ENCODE data around the gene TDRD3. TPM values are rescaled to one million over a fixed set of nuclear protein-coding genes. Genes with fewer than 3 reads are reported as not detected.

TDRD3 gene
- total RNA-seq, 3 donors from 2014 or later: 30.6 to 52.1 (median 32.1) TPM

GRCh38 chr13:60426075-60426474, 29.1 kb downstream of the TDRD3 start:
- DNase-seq (ENCODE audit: low spot score in 2 of 2): no peak

GRCh38 chr13:60427285-60427684, 30.3 kb downstream of the TDRD3 start:
- no peak overlapping the region for H3K4me3 ChIP-seq
- DNase-seq (ENCODE audit: low spot score in 2 of 2): no peak
- no peaks in the 10 kb centered on the region for H3K36me3 ChIP-seq
- no peaks in the 10 kb centered on the region for H3K4me1 ChIP-seq
- no peaks in the 10 kb centered on the region for H3K27me3 ChIP-seq
- no peak overlapping the region for H3K27ac ChIP-seq
- TF ChIP-seq, protein P1, sequence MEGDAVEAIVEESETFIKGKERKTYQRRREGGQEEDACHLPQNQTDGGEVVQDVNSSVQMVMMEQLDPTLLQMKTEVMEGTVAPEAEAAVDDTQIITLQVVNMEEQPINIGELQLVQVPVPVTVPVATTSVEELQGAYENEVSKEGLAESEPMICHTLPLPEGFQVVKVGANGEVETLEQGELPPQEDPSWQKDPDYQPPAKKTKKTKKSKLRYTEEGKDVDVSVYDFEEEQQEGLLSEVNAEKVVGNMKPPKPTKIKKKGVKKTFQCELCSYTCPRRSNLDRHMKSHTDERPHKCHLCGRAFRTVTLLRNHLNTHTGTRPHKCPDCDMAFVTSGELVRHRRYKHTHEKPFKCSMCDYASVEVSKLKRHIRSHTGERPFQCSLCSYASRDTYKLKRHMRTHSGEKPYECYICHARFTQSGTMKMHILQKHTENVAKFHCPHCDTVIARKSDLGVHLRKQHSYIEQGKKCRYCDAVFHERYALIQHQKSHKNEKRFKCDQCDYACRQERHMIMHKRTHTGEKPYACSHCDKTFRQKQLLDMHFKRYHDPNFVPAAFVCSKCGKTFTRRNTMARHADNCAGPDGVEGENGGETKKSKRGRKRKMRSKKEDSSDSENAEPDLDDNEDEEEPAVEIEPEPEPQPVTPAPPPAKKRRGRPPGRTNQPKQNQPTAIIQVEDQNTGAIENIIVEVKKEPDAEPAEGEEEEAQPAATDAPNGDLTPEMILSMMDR (IDR thresholded peaks at IDR 0.05): no peak
- TF ChIP-seq POLR2AphosphoS5 (IDR thresholded peaks at IDR 0.05): no peak
- intact Hi-C loops (cut with DNase I; ENCODE audit: low total_unique reads): no loop called here
- H3K9me3 ChIP-seq: no peaks in the 10 kb centered on the region

More at GRCh38 chr13:60426075-60426474, 29.1 kb downstream of the TDRD3 start:
- Histone ChIP-seq H3K27me3 (no peaks in the 10 kb centered on the region), H3K27ac (no peak overlapping the region), H3K4me3 (no peak overlapping the region), H3K4me1 (no peaks in the 10 kb centered on the region), H3K36me3 (no peaks in the 10 kb centered on the region), H3K9me3 (no peaks in the 10 kb centered on the region)
- intact Hi-C loops (cut with DNase I; ENCODE audit: low total_unique reads): no loop called here
- no peak for TF ChIP-seq POLR2AphosphoS5 (IDR thresholded peaks at IDR 0.05)
- TF ChIP-seq POLR2A (IDR thresholded peaks at IDR 0.05): no peak
- TF ChIP-seq, protein P1 (IDR thresholded peaks at IDR 0.05): no peak

- H3K36me3 ChIP-seq: no peaks in the 10 kb centered on the region
- intact Hi-C loops (cut with DNase I; ENCODE audit: low total_unique reads): no loop called here
- no peak overlapping the region for H3K4me3 ChIP-seq
- TF ChIP-seq, protein P1 (IDR thresholded peaks at IDR 0.05): peak; percentile 83 to 95 (median 88)
- no peak for TF ChIP-seq POLR2A (IDR thresholded peaks at IDR 0.05)
- H3K27ac ChIP-seq: no peak overlapping the region
- no peak for DNase-seq (ENCODE audit: low spot score in 2 of 2)
- H3K27me3 ChIP-seq: no peaks in the 10 kb centered on the region
- H3K4me1 ChIP-seq: no peaks in the 10 kb centered on the region
- H3K9me3 ChIP-seq: no peaks in the 10 kb centered on the region
These were observed 34.2 kb downstream of the TDRD3 start for GRCh38 chr13:60431108-60431700.

- Histone ChIP-seq H3K9me3 (no peaks in the 10 kb centered on the region), H3K36me3 (no peaks in the 10 kb centered on the region), H3K4me3 (no peak overlapping the region), H3K27ac (no peak overlapping the region), H3K27me3 (no peaks in the 10 kb centered on the region), H3K4me1 (no peaks in the 10 kb centered on the region)
- TF ChIP-seq, protein P1 (IDR thresholded peaks at IDR 0.05): no peak
- TF ChIP-seq POLR2A (IDR thresholded peaks at IDR 0.05) (no peak), POLR2AphosphoS5 (IDR thresholded peaks at IDR 0.05) (no peak)
- intact Hi-C loops (cut with DNase I; ENCODE audit: low total_unique reads): no loop called here
- no peak for DNase-seq (ENCODE audit: low spot score in 2 of 2)
These were observed 36.5 kb downstream of the TDRD3 start for GRCh38 chr13:60433505-60433904.

GRCh38 chr13:60435762-60436374, 38.8 kb downstream of the TDRD3 start:
- intact Hi-C loops (cut with DNase I; ENCODE audit: low total_unique reads): no loop called here
- TF ChIP-seq POLR2AphosphoS5 (IDR thresholded peaks at IDR 0.05) (no peak), POLR2A (IDR thresholded peaks at IDR 0.05) (no peak)
- TF ChIP-seq, protein P1 (IDR thresholded peaks at IDR 0.05): no peak
- no peaks in the 10 kb centered on the region for H3K36me3 ChIP-seq

More at GRCh38 chr13:60435762-60436374, 38.8 kb downstream of the TDRD3 start:
- Histone ChIP-seq H3K9me3 (no peaks in the 10 kb centered on the region), H3K27ac (no peak overlapping the region), H3K4me3 (no peak overlapping the region), H3K27me3 (no peaks in the 10 kb centered on the region), H3K4me1 (no peaks in the 10 kb centered on the region)
- DNase-seq (ENCODE audit: low spot score in 2 of 2): no peak

Measured in breast epithelium (tissue), 4 donors.